ENCODE results near the gene NUDT22. TPM values are rescaled to one million over a fixed set of nuclear protein-coding genes. Genes with fewer than 3 reads are reported as not detected.

Gene NUDT22
- total RNA-seq = 10 to 100 TPM; 63.7 to 93.0 (median 70.3) TPM
- polyA plus RNA-seq = 10 to 100 TPM; 74.9 to 90.9 TPM
- long read RNA-seq, donor 1, transcript NUDT22-201 (6 exons, 1,094 nt) = major isoform, 39 of 141 reads
- long read RNA-seq, donor 1, partial matches to known transcripts = 78 of 141 reads
- long read RNA-seq, donor 1, other reads (novel, unspliced or antisense) = 21 of 141 reads
- long read RNA-seq, donor 2, transcript NUDT22-201 (6 exons, 1,094 nt) = major isoform, 75 of 177 reads
- long read RNA-seq, donor 2, transcript NUDT22-204 (5 exons, 986 nt) = minor isoform, 9 of 177 reads
- long read RNA-seq, donor 2, partial matches to known transcripts = 77 of 177 reads
- long read RNA-seq, donor 2, other reads (novel, unspliced or antisense) = 15 of 177 reads
- long read RNA-seq, donor 3, transcript NUDT22-201 (6 exons, 1,094 nt) = major isoform, 34 of 64 reads
- long read RNA-seq, donor 3, partial matches to known transcripts = 21 of 64 reads
- long read RNA-seq, donor 3, other reads (novel, unspliced or antisense) = 6 of 64 reads

- peaks cover 3 to 58% (median 37%) of the 10 kb centered on the region in 12 donors for H3K4me1 ChIP-seq
- 0 to 2% (median 1%) methylated on average over 11 to 54 of the region's 54 CpGs for WGBS, 4 donors
- intact Hi-C loops (cut with DNase I) = loop anchor here in 4 of 10 donors (1.0 to 5.0 kb wide), 4 partner anchors 39 to 45 kb away; partner anchors contain the start of gene STIP1 (in 3 of the 4)
Measured at GRCh38 chr11:64225608-64226506, at the start of gene NUDT22, which contains the start of gene TRPT1. Gene NUDT22 (plus strand): TSS chr11:64226274. CDS start chr11:64226653, 379 bp downstream. Gene TRPT1 (minus strand): TSS chr11:64226186. CDS start chr11:64225860, 326 bp downstream.

GRCh38 chr11:64176751-64177150, 49.3 kb upstream of the NUDT22 start:
- Histone ChIP-seq H3K9me3 (peaks cover 0 to 7% (median 0%) of the 10 kb centered on the region in 12 donors), H3K36me3 (peaks cover 0 to 2% (median 0%) of the 10 kb centered on the region in 9 donors), H3K4me3 (no peak overlapping the region), H3K27me3 (no peaks in the 10 kb centered on the region), H3K27ac (no peak overlapping the region), H3K4me1 (peaks cover 2 to 19% (median 13%) of the 10 kb centered on the region in 12 donors)
- no peak for ATAC-seq
- intact Hi-C loops (cut with DNase I) = no loop called here
- TF ChIP-seq POLR2A (IDR thresholded peaks at IDR 0.05) = no peak
- no peak for TF ChIP-seq CTCF (IDR thresholded peaks at IDR 0.05)
- 80 to 91% (median 83%) methylated on average over 8 of the region's 8 CpGs for WGBS, 4 donors
- no peak for DNase-seq

More at GRCh38 chr11:64225608-64226506, at the start of gene NUDT22, which contains the start of gene TRPT1:
- H3K36me3 ChIP-seq = peaks cover 0 to 31% (median 6%) of the 10 kb centered on the region in 9 donors
- DNase-seq (peak; percentile 93 to 96 (median 95)), ATAC-seq (peak; percentile 74 to 85 (median 80))
- H3K4me3 ChIP-seq = peak within 1 kb of the TSS; percentile 56 to 94 (median 83)
- TF ChIP-seq CTCF (IDR thresholded peaks at IDR 0.05) (peak in 7 of 12 donors; percentile 3 to 39 (median 15)), POLR2A (IDR thresholded peaks at IDR 0.05) (peak; percentile 84 to 96)
- peak within 1 kb of the TSS; percentile 82 to 98 (median 96) for H3K27ac ChIP-seq
- H3K9me3 ChIP-seq = no peaks in the 10 kb centered on the region
- H3K27me3 ChIP-seq = no peaks in the 10 kb centered on the region

GRCh38 chr11:64178203-64178602, 47.9 kb upstream of the NUDT22 start:
- no peak overlapping the region for H3K4me3 ChIP-seq
- peaks cover 5 to 31% (median 24%) of the 10 kb centered on the region in 12 donors for H3K4me1 ChIP-seq
- ATAC-seq (no peak), DNase-seq (no peak)
- no peaks in the 10 kb centered on the region for H3K27me3 ChIP-seq
- WGBS, 4 donors = 91 to 100% (median 96%) methylated on average over 1 of the region's 1 CpG
- intact Hi-C loops (cut with DNase I) = no loop called here
- peaks cover 0 to 7% (median 0%) of the 10 kb centered on the region in 12 donors for H3K9me3 ChIP-seq
- H3K36me3 ChIP-seq = peaks cover 0 to 2% (median 0%) of the 10 kb centered on the region in 9 donors
- TF ChIP-seq POLR2A (IDR thresholded peaks at IDR 0.05) (no peak), CTCF (IDR thresholded peaks at IDR 0.05) (no peak)
- no peak overlapping the region for H3K27ac ChIP-seq

All from heart left ventricle (tissue), 16 donors.